Measurements from ENCODE around the gene COL4A2. TPM values are rescaled to one million over a fixed set of nuclear protein-coding genes. Genes with fewer than 3 reads are reported as not detected.

Gene COL4A2
- total RNA-seq, 3 donors from 2014 or later (not counting 1 experiment from before 2014, with no cell fraction given): not detected

DNA sequence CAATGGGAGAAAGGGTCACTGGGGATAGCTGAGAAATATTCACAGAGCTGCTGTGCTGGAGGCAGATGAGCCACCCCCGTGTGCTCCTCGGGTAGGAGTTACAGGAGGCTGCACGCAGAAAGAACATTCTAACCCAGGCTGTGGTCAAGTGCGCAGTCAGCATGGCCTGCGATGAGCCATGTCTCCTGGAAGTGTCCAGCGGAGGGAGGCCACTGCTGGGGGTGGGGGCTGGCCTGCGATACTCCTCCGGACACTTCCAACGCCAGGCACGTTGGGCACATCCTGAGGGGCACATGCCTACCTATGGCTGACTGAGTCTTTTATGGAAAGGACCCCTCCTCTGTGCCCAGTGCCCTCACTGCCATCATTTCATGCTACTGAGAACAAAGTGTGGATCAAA, 198.5 kb downstream of the COL4A2 start:
- Mint-ChIP-seq H3K27me3 (ENCODE audit: low read depth in 2 of 2) (no peaks in the 10 kb centered on the region), H3K27ac (no peak overlapping the region), H3K9me3 (no peaks in the 10 kb centered on the region), H3K4me3 (no peak overlapping the region), H3K4me1 (no peaks in the 10 kb centered on the region), H3K36me3 (no peaks in the 10 kb centered on the region)
- no peaks in the 10 kb centered on the region for H3K9me3 ChIP-seq (ENCODE audit: control insufficient read depth, insufficient read depth, low read length)
- no peak for ATAC-seq
- H3K4me1 ChIP-seq (ENCODE audit: control insufficient read depth, insufficient read depth, low read length): no peaks in the 10 kb centered on the region
- no peak overlapping the region for H3K4me3 ChIP-seq (ENCODE audit: low read length)
- 92% methylated on average over 10 of the region's 10 CpGs for WGBS (ENCODE audit: insufficient coverage)
- no peak for DNase-seq
- intact Hi-C loops (cut with micrococcal nuclease): no loop called here
- H3K27ac ChIP-seq (ENCODE audit: low read length): no peak overlapping the region
- H3K36me3 ChIP-seq (ENCODE audit: control insufficient read depth, insufficient read depth, low read length): no peaks in the 10 kb centered on the region
- TF ChIP-seq CTCF (IDR thresholded peaks at IDR 0.05): no peak
- no peaks in the 10 kb centered on the region for H3K27me3 ChIP-seq (ENCODE audit: control insufficient read depth, insufficient read depth, low read length)

DNA sequence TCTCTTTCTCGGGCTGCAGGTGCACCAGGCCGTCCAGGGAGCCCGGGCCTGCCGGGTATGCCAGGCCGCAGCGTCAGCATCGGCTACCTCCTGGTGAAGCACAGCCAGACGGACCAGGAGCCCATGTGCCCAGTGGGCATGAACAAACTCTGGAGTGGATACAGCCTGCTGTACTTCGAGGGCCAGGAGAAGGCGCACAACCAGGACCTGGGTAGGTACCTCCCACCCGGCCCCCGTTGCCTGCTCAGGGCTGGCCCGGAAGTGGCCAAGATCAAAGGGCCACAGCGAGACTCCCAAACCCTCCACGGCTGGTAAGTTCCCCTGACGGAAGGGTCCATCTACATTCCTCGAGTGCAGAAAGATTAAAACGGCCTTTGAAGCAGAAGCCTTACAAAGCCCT, 199.3 kb downstream of the COL4A2 start:
- H3K4me3 Mint-ChIP-seq: no peak overlapping the region
- DNase-seq: no peak
- Histone ChIP-seq H3K27ac (ENCODE audit: low read length) (no peak overlapping the region), H3K4me1 (ENCODE audit: control insufficient read depth, insufficient read depth, low read length) (no peaks in the 10 kb centered on the region), H3K36me3 (ENCODE audit: control insufficient read depth, insufficient read depth, low read length) (no peaks in the 10 kb centered on the region), H3K27me3 (ENCODE audit: control insufficient read depth, insufficient read depth, low read length) (no peaks in the 10 kb centered on the region), H3K9me3 (ENCODE audit: control insufficient read depth, insufficient read depth, low read length) (no peaks in the 10 kb centered on the region), H3K4me3 (ENCODE audit: low read length) (no peak overlapping the region)
- no peaks in the 10 kb centered on the region for H3K27me3 Mint-ChIP-seq (ENCODE audit: low read depth in 2 of 2)
- H3K27ac Mint-ChIP-seq: no peak overlapping the region
- no peaks in the 10 kb centered on the region for H3K9me3 Mint-ChIP-seq
- TF ChIP-seq CTCF (IDR thresholded peaks at IDR 0.05): no peak
- no peak for ATAC-seq
- WGBS (ENCODE audit: insufficient coverage): 89% methylated on average over 18 of the region's 18 CpGs
- H3K4me1 Mint-ChIP-seq: no peaks in the 10 kb centered on the region
- no peaks in the 10 kb centered on the region for H3K36me3 Mint-ChIP-seq
- intact Hi-C loops (cut with micrococcal nuclease): no loop called here

DNA sequence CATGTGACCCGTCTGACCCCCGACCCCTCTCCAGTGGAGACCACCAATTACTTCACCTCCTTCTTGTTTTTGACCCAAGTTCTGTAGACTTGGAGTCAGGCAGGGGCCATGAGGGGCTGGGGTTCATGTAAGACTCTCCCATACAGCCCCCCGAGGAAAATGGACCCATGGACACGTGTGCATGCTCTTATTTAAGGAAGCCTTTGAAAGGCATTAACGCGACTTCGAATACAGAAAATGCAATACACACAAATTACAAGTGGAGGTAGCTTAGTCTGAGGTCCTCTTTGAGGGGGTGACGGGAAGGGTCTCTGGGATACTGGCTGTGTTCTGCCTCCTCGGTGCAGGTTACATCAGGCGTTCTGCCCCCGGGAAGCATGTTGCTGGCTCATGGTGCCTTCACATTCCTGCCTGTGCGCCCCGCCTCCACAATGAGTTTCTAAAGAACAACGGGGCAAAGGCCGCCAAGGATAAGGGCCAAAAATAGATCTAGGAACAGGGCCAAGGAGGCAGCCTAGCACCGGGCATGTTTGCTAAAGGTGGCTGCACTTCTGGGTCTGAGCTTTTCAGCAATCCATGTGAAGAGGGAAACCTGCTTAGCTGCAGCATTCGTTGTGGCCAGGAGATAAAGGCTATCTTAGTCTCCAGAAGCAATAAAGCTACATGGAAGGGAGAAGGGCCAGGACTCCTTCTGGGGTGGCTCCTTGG, 199.9 kb downstream of the COL4A2 start:
- WGBS (ENCODE audit: insufficient coverage): 82% methylated on average over 17 of the region's 17 CpGs
- Mint-ChIP-seq H3K9me3 (no peaks in the 10 kb centered on the region), H3K27me3 (ENCODE audit: low read depth in 2 of 2) (no peaks in the 10 kb centered on the region), H3K4me3 (no peak overlapping the region), H3K4me1 (no peaks in the 10 kb centered on the region), H3K27ac (no peak overlapping the region), H3K36me3 (no peaks in the 10 kb centered on the region)
- H3K27ac ChIP-seq (ENCODE audit: low read length): no peak overlapping the region
- DNase-seq (no peak), ATAC-seq (no peak)
- H3K27me3 ChIP-seq (ENCODE audit: control insufficient read depth, insufficient read depth, low read length): no peaks in the 10 kb centered on the region
- no peaks in the 10 kb centered on the region for H3K9me3 ChIP-seq (ENCODE audit: control insufficient read depth, insufficient read depth, low read length)
- H3K36me3 ChIP-seq (ENCODE audit: control insufficient read depth, insufficient read depth, low read length): no peaks in the 10 kb centered on the region
- H3K4me3 ChIP-seq (ENCODE audit: low read length): no peak overlapping the region
- H3K4me1 ChIP-seq (ENCODE audit: control insufficient read depth, insufficient read depth, low read length): no peaks in the 10 kb centered on the region
- no peak for TF ChIP-seq CTCF (IDR thresholded peaks at IDR 0.05)
- intact Hi-C loops (cut with micrococcal nuclease): no loop called here

Data from natural killer cell (primary cell).